DOHH2 (cell line): ENCODE measurements around the gene UBE2G1.
"Not testable (repeated sequence)": the region's sequence is repeated elsewhere in the genome, so short reads cannot be mapped to it uniquely, and the experiment has no call there.

Experiments
- H3F3A ChIP-seq: fragments of 200-600 bp; sonication (generic), shearing (Covaris generic); 2 replicates; pipeline ENCODE4 v1.6.0; 2016; ENCODE audit warnings: antibody characterized with exemption, mild to moderate bottlenecking; ENCODE audit not compliant: control insufficient read depth, insufficient read depth
- H3K27ac ChIP-seq: fragments of 200-600 bp; sonication (generic); 2 replicates; pipeline ENCODE4 v1.5.1; 2014; ENCODE audit warnings: low read depth, mild to moderate bottlenecking, low read length, moderate library complexity
- H3K27me3 ChIP-seq: fragments of 200-600 bp; sonication (generic); 2 replicates; pipeline ENCODE4 v1.6.1; 2014; ENCODE audit warnings: mild to moderate bottlenecking, low read length, mixed read lengths; ENCODE audit not compliant: control insufficient read depth
- H3K36me3 ChIP-seq: fragments of 200-600 bp; sonication (generic); 2 replicates; pipeline ENCODE4 v1.6.1; 2014; ENCODE audit warnings: mild to moderate bottlenecking, low read length, moderate library complexity, mixed read lengths; ENCODE audit not compliant: control insufficient read depth
- H3K4me1 ChIP-seq: fragments of 200-600 bp; sonication (generic); 2 replicates; pipeline ENCODE4 v1.6.1; 2014; ENCODE audit warnings: mild to moderate bottlenecking, low read length, mixed read lengths; ENCODE audit not compliant: control insufficient read depth
- H3K4me2 ChIP-seq: fragments of 200-600 bp; sonication (generic); 2 replicates; pipeline ENCODE4 v1.6.0; 2014; ENCODE audit warnings: mild to moderate bottlenecking, low read length, moderate library complexity
- H3K4me3 ChIP-seq: fragments of 200-600 bp; sonication (generic); 2 replicates; pipeline ENCODE4 v1.5.1; 2014; ENCODE audit warnings: mild to moderate bottlenecking, low read length, mixed read lengths
- H3K79me2 ChIP-seq: fragments of 200-600 bp; sonication (generic); 2 replicates; pipeline ENCODE4 v1.6.1; 2014; ENCODE audit warnings: mild to moderate bottlenecking, low read length, mixed read lengths; ENCODE audit not compliant: control insufficient read depth
- H3K9me2 ChIP-seq: fragments of 200-600 bp; sonication (generic); replicated peaks from 2 replicates; pipeline ENCODE4 v1.6.1; 2014; ENCODE audit warnings: mild to moderate bottlenecking, low read length, mixed read lengths; ENCODE audit not compliant: control insufficient read depth
- H3K9me3 ChIP-seq: fragments of 200-600 bp; sonication (generic); 2 replicates; pipeline ENCODE4 v1.6.1; 2014; ENCODE audit warnings: antibody characterized with exemption, low read length, mixed read lengths; ENCODE audit not compliant: control insufficient read depth, insufficient read depth
- H4K20me1 ChIP-seq: fragments of 200-600 bp; sonication (generic); 2 replicates; pipeline ENCODE4 v1.6.0; 2014; ENCODE audit warnings: low read depth, mild to moderate bottlenecking, antibody characterized with exemption, low read length, moderate library complexity; ENCODE audit not compliant: control insufficient read depth, insufficient read depth
- EZH2phosphoT487 ChIP-seq: fragments of 200-600 bp; sonication (generic); IDR thresholded peaks from 2 replicates; pipeline ENCODE4 v1.6.1; 2017; ENCODE audit warnings: borderline replicate concordance, mild to moderate bottlenecking, antibody characterized with exemption, low read length, moderate library complexity, mixed read lengths
- TF ChIP-seq, protein P1 (sequence below): fragments of 200-600 bp; sonication (generic); IDR thresholded peaks from one replicate; pipeline ENCODE4 v1.5.1; 2014; ENCODE audit warnings: antibody characterized with exemption, mild to moderate bottlenecking, low read depth, low read length; ENCODE audit not compliant: poor library complexity, severe bottlenecking

Gene UBE2G1

DNA sequence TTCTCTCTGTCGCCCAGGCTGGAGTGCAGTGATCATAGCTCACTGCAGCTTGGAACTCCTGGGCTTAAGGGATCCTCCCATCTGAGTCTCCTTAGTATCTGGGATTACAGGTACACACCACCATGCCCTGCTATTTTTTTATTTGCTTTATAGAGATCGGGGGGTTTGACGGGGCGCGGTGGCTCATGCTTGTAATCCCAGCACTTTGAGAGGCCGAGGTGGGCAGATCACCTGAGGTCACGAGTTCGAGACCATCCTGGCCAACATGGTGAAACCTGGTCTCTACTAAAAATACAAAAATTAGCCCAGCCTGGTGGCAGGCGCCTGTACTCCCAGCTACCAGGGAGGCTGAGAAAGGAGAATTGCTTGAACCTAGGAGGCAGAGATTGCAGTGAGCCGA is 702 bp upstream of the UBE2G1 start:
- peaks cover 36% of the 10 kb centered on the region for H3K36me3 ChIP-seq
- H3F3A ChIP-seq: peaks cover 31% of the 10 kb centered on the region
- H3K4me2 ChIP-seq: peak overlapping the region; percentile 75
- H3K79me2 ChIP-seq: peaks cover 44% of the 10 kb centered on the region
- H3K9me2 ChIP-seq, H3K27me3 ChIP-seq, H3K9me3 ChIP-seq: not testable (repeated sequence)
- H3K27ac ChIP-seq: peak overlapping the region; percentile 88
- peaks cover 78% of the 10 kb centered on the region for H3K4me1 ChIP-seq
- TF ChIP-seq, protein P1, sequence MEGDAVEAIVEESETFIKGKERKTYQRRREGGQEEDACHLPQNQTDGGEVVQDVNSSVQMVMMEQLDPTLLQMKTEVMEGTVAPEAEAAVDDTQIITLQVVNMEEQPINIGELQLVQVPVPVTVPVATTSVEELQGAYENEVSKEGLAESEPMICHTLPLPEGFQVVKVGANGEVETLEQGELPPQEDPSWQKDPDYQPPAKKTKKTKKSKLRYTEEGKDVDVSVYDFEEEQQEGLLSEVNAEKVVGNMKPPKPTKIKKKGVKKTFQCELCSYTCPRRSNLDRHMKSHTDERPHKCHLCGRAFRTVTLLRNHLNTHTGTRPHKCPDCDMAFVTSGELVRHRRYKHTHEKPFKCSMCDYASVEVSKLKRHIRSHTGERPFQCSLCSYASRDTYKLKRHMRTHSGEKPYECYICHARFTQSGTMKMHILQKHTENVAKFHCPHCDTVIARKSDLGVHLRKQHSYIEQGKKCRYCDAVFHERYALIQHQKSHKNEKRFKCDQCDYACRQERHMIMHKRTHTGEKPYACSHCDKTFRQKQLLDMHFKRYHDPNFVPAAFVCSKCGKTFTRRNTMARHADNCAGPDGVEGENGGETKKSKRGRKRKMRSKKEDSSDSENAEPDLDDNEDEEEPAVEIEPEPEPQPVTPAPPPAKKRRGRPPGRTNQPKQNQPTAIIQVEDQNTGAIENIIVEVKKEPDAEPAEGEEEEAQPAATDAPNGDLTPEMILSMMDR: peak; percentile 8
- H3K4me3 ChIP-seq: peak overlapping the region; percentile 78
- H4K20me1 ChIP-seq: peaks cover 11% of the 10 kb centered on the region

DNA sequence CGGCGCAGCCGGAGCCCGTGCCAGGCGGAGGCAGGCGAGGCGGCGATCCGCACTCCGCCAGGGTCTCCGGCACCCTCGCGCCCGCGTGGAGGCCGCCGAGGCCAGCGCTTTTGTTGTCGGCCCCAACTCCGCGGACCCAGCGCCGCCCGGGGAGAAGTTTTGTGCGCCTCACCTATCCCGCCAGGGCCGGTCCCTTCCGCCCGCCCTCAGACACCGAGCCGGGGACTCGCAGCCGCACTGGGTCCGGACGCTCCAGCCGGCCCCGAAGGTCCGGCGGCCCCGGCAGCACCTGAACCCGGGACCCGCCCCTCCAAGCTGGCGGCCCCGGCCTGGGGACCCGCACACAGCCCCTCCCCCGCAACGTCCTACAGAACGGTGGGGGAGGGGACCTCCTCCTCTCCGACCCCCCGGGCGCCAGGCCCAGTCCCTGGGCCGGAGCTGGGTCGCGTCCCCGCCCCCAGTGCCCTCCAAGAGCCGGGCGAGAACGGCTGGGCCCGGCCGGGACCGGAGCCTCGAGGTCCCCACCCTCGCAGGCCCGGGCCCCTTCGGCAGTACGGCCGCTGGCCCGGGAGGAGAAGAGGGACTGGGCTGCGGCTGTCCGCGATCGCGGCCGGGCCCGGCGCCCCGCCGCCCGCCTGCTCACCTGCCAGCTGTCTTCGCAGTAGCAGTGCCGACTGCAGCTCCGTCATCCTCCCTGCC is 698 bp downstream of the UBE2G1 start:
- peak overlapping the region; percentile 88 for H3K27ac ChIP-seq
- TF ChIP-seq, protein P1: no peak
- TF ChIP-seq EZH2phosphoT487: no peak
- peak overlapping the region; percentile 78 for H3K4me3 ChIP-seq
- no peaks in the 10 kb centered on the region for H3K9me2 ChIP-seq
- peaks cover 76% of the 10 kb centered on the region for H3K4me1 ChIP-seq
- H4K20me1 ChIP-seq: peaks cover 18% of the 10 kb centered on the region
- H3K36me3 ChIP-seq: peaks cover 49% of the 10 kb centered on the region
- H3K79me2 ChIP-seq: peaks cover 58% of the 10 kb centered on the region
- H3F3A ChIP-seq: peaks cover 23% of the 10 kb centered on the region
- H3K27me3 ChIP-seq: no peaks in the 10 kb centered on the region
- no peaks in the 10 kb centered on the region for H3K9me3 ChIP-seq
- peak overlapping the region; percentile 65 for H3K4me2 ChIP-seq

DNA sequence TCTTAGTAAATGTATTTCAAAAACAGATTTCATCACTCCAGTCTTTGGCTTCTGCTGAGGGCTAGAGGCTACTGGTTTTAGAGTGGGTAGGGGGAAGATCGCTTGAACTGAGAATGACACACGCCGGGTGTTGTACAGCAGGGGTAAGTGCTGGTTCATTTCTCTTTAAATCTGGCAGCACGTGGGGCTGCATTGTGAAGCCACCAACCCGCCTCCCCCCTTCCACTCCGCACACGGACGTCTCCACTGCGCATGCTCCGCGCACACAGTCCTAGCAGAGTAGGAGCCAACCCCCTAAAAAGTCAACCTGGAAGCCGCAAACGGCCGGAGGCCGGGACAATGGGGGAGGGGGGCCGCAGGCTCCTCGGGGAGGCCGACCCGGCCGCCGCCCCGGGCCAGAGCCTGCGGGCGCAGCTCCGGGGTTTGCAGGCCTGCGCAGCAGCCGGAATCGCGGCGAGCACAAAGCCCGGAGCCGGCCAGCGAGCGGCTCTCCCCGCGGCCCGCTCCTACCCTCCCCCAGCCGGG is 1.3 kb downstream of the UBE2G1 start:
- Histone ChIP-seq H3K36me3 (peaks cover 55% of the 10 kb centered on the region), H3K4me1 (peaks cover 76% of the 10 kb centered on the region), H3K79me2 (peaks cover 65% of the 10 kb centered on the region), H3K4me3 (peak overlapping the region; percentile 78), H3K9me3 (no peaks in the 10 kb centered on the region), H3F3A (peaks cover 23% of the 10 kb centered on the region), H3K4me2 (peak overlapping the region; percentile 65), H3K9me2 (no peaks in the 10 kb centered on the region), H3K27me3 (no peaks in the 10 kb centered on the region), H3K27ac (peak overlapping the region; percentile 88), H4K20me1 (peaks cover 18% of the 10 kb centered on the region)
- TF ChIP-seq, protein P1: no peak
- TF ChIP-seq EZH2phosphoT487: no peak
